Anterior cingulate cortex (tissue), 58 donors: ENCODE results near the gene ATP8B3.
"Not testable (repeated sequence)": the region's sequence is repeated elsewhere in the genome, so short reads cannot be mapped to it uniquely, and the experiment has no call there.

ENCODE experiments used
- DNase-seq, 58 donors: peaks; one replicate each; lab custom pipeline; 2025; lab: John Stamatoyannopoulos, UW

Gene ATP8B3

GRCh38 chr19:1761528-1762242 lies 50.4 kb downstream of the ATP8B3 start:
- no peak for DNase-seq

- not testable (repeated sequence) for DNase-seq
Measured at GRCh38 chr19:1760786-1761527, 51.1 kb downstream of the ATP8B3 start.

GRCh38 chr19:1760020-1760419 lies 52.1 kb downstream of the ATP8B3 start:
- no peak for DNase-seq

GRCh38 chr19:1758959-1759903 lies 52.8 kb downstream of the ATP8B3 start:
- no peak for DNase-seq

- DNase-seq: no peak
Measured at GRCh38 chr19:1758231-1758577, 53.9 kb downstream of the ATP8B3 start.

GRCh38 chr19:1757468-1758230 lies 54.4 kb downstream of the ATP8B3 start:
- DNase-seq: no peak

- no peak for DNase-seq
Measured at GRCh38 chr19:1756705-1757465, 55.2 kb downstream of the ATP8B3 start.

GRCh38 chr19:1756264-1756663 lies 55.8 kb downstream of the ATP8B3 start:
- no peak for DNase-seq

GRCh38 chr19:1755467-1756171 lies 56.5 kb downstream of the ATP8B3 start:
- no peak for DNase-seq

GRCh38 chr19:1754636-1755466 lies 57.2 kb downstream of the ATP8B3 start:
- no peak for DNase-seq

- no peak for DNase-seq
Measured at GRCh38 chr19:1754018-1754635, 57.9 kb downstream of the ATP8B3 start.

GRCh38 chr19:1752757-1753728 lies 59.0 kb downstream of the ATP8B3 start, which contains the start of gene ONECUT3:
Gene ONECUT3 (plus strand): TSS chr19:1753506. CDS start chr19:1753663, 157 bp downstream.
- DNase-seq: no peak

- DNase-seq: no peak
Measured at GRCh38 chr19:1752009-1752756, 59.9 kb downstream of the ATP8B3 start.

- DNase-seq: no peak
Measured at GRCh38 chr19:1751367-1752008, 60.6 kb downstream of the ATP8B3 start.
